ENCODE data around the gene CDKAL1.
"Not testable (repeated sequence)": the region's sequence is repeated elsewhere in the genome, so short reads cannot be mapped to it uniquely, and the experiment has no call there.

CDKAL1 gene

GRCh38 chr6:20924094-20924493 is 389.8 kb downstream of the CDKAL1 start:
- DNase-seq (ENCODE audit: low spot score): not testable (repeated sequence)

- DNase-seq (ENCODE audit: low spot score): no peak
Measured at GRCh38 chr6:20924911-20925543, 390.8 kb downstream of the CDKAL1 start.

- no peak for DNase-seq (ENCODE audit: low spot score)
Measured at GRCh38 chr6:20927130-20927860, 393.0 kb downstream of the CDKAL1 start.

- DNase-seq (ENCODE audit: low spot score): no peak
Measured at GRCh38 chr6:20929283-20929682, 395.0 kb downstream of the CDKAL1 start.

- DNase-seq (ENCODE audit: low spot score): no peak
Measured at GRCh38 chr6:20931093-20931492, 396.8 kb downstream of the CDKAL1 start.

- no peak for DNase-seq (ENCODE audit: low spot score)
Measured at GRCh38 chr6:20931772-20932171, 397.5 kb downstream of the CDKAL1 start.

GRCh38 chr6:20932284-20932683 is 398.0 kb downstream of the CDKAL1 start:
- DNase-seq (ENCODE audit: low spot score): no peak

GRCh38 chr6:20933057-20933788 is 399.0 kb downstream of the CDKAL1 start:
- no peak for DNase-seq (ENCODE audit: low spot score)

- no peak for DNase-seq (ENCODE audit: low spot score)
Measured at GRCh38 chr6:20936949-20937348, 402.7 kb downstream of the CDKAL1 start.

GRCh38 chr6:20939161-20939775 is 405.0 kb downstream of the CDKAL1 start:
- DNase-seq (ENCODE audit: low spot score): no peak

GRCh38 chr6:20943040-20943627 is 408.9 kb downstream of the CDKAL1 start:
- DNase-seq (ENCODE audit: low spot score): no peak

- DNase-seq (ENCODE audit: low spot score): no peak
Measured at GRCh38 chr6:20943922-20944321, 409.7 kb downstream of the CDKAL1 start.

- no peak for DNase-seq (ENCODE audit: low spot score)
Measured at GRCh38 chr6:20946022-20946421, 411.8 kb downstream of the CDKAL1 start.

- no peak for DNase-seq (ENCODE audit: low spot score)
Measured at GRCh38 chr6:20946890-20947289, 412.6 kb downstream of the CDKAL1 start.

GRCh38 chr6:20947977-20948376 is 413.7 kb downstream of the CDKAL1 start:
- DNase-seq (ENCODE audit: low spot score): no peak

GRCh38 chr6:20948556-20948955 is 414.3 kb downstream of the CDKAL1 start:
- no peak for DNase-seq (ENCODE audit: low spot score)

- no peak for DNase-seq (ENCODE audit: low spot score)
Measured at GRCh38 chr6:20949138-20949537, 414.9 kb downstream of the CDKAL1 start.

GRCh38 chr6:20952699-20953474 is 418.6 kb downstream of the CDKAL1 start:
- no peak for DNase-seq (ENCODE audit: low spot score)

GRCh38 chr6:20954315-20954714 is 420.1 kb downstream of the CDKAL1 start:
- DNase-seq (ENCODE audit: low spot score): no peak

- DNase-seq (ENCODE audit: low spot score): no peak
Measured at GRCh38 chr6:20955131-20955530, 420.9 kb downstream of the CDKAL1 start.

- DNase-seq (ENCODE audit: low spot score): no peak
Measured at GRCh38 chr6:20955751-20956150, 421.5 kb downstream of the CDKAL1 start.

Measured in CD4-positive, alpha-beta T cell treated with Interleukin-15 for 4 hours (primary cell).